ENCODE results near the gene MS4A8.
"Not testable (repeated sequence)": the region's sequence is repeated elsewhere in the genome, so short reads cannot be mapped to it uniquely, and the experiment has no call there.

MS4A8 gene

GRCh38 chr11:60699284-60699691 is at the start of gene MS4A8:
Gene MS4A8, plus strand, starts transcription at chr11:60699612. Its CDS starts 1,249 bp downstream, at chr11:60700861.
- DNase-seq = no peak

- no peak for DNase-seq
Observed at GRCh38 chr11:60657888-60658287, 41.5 kb upstream of the MS4A8 start.

GRCh38 chr11:60658409-60658808 is 41.0 kb upstream of the MS4A8 start:
- no peak for DNase-seq

GRCh38 chr11:60672255-60672654 is 27.2 kb upstream of the MS4A8 start:
- DNase-seq = no peak

- DNase-seq = not testable (repeated sequence)
Observed at GRCh38 chr11:60678231-60678630, 21.2 kb upstream of the MS4A8 start.

- no peak for DNase-seq
Observed at GRCh38 chr11:60679879-60680278, 19.5 kb upstream of the MS4A8 start.

GRCh38 chr11:60680455-60681119 is 18.8 kb upstream of the MS4A8 start:
- DNase-seq = no peak

- not testable (repeated sequence) for DNase-seq
Observed at GRCh38 chr11:60684541-60684848, 14.9 kb upstream of the MS4A8 start.

- DNase-seq = no peak
Observed at GRCh38 chr11:60691661-60692060, 7.8 kb upstream of the MS4A8 start.

- DNase-seq = no peak
Observed at GRCh38 chr11:60699936-60700335, 524 bp downstream of the MS4A8 start.

GRCh38 chr11:60700689-60701468 is 1.5 kb downstream of the MS4A8 start:
- DNase-seq = no peak

- no peak for DNase-seq
Observed at GRCh38 chr11:60701469-60701818, 2.0 kb downstream of the MS4A8 start.

GRCh38 chr11:60703374-60703773 is 4.0 kb downstream of the MS4A8 start:
- DNase-seq = no peak

GRCh38 chr11:60705895-60706294 is 6.5 kb downstream of the MS4A8 start:
- no peak for DNase-seq

GRCh38 chr11:60706931-60707330 is 7.5 kb downstream of the MS4A8 start:
- DNase-seq = no peak

- no peak for DNase-seq
Observed at GRCh38 chr11:60710482-60710881, 11.1 kb downstream of the MS4A8 start.

GRCh38 chr11:60711276-60711675 is 11.9 kb downstream of the MS4A8 start:
- DNase-seq = no peak

GRCh38 chr11:60713423-60713822 is 14.0 kb downstream of the MS4A8 start:
- DNase-seq = not testable (repeated sequence)

- no peak for DNase-seq
Observed at GRCh38 chr11:60717956-60718355, 18.5 kb downstream of the MS4A8 start.

- DNase-seq = no peak
Observed at GRCh38 chr11:60718524-60719316, 19.3 kb downstream of the MS4A8 start.

GRCh38 chr11:60719391-60719790 is 20.0 kb downstream of the MS4A8 start:
- DNase-seq = no peak

- no peak for DNase-seq
Observed at GRCh38 chr11:60720460-60720859, 21.0 kb downstream of the MS4A8 start.

- DNase-seq = no peak
Observed at GRCh38 chr11:60724420-60724819, 25.0 kb downstream of the MS4A8 start, which contains the start of gene MS4A18. Gene MS4A18, plus strand, starts transcription at chr11:60724720.

- DNase-seq = no peak
Observed at GRCh38 chr11:60725592-60725991, 26.2 kb downstream of the MS4A8 start.
